Activated CD4-positive, alpha-beta memory T cell treated with anti-CD3 and anti-CD28 coated beads, Interleukin-2, amount 10 ng/mL, durations not matched to agents 7 days and 5 days (primary cell): Measurements from ENCODE around the gene ZNF521. TPM values are rescaled to one million over a fixed set of nuclear protein-coding genes. Genes with fewer than 3 reads are reported as not detected.

Source experiments
- CTCF ChIA-PET: fragments of 350-600 bp; sonication (Branson Sonifier 250); formaldehyde crosslinking; loops from one replicate; lab custom pipeline; 2021; ENCODE audit warnings: antibody characterized with exemption, inconsistent platforms; lab: Charles Lee
- POLR2A ChIA-PET: fragments of 350-600 bp; sonication (Branson Sonifier 250); formaldehyde crosslinking; loops from one replicate; lab custom pipeline; 2021; ENCODE audit warnings: antibody characterized with exemption; lab: Charles Lee
- DNase-seq: peaks from one replicate; pipeline ENCODE4 v3.0.0-alpha.2; 2020
- H3K27ac Mint-ChIP-seq: one replicate; pipeline ENCODE4 v1.8.0; 2021; ENCODE audit warnings: mild to moderate bottlenecking, mixed read lengths
- H3K27me3 Mint-ChIP-seq: one replicate; pipeline ENCODE4 v1.8.0; 2021; ENCODE audit warnings: mixed read lengths
- H3K36me3 Mint-ChIP-seq: one replicate; pipeline ENCODE4 v1.8.0; 2021; ENCODE audit warnings: low read depth, mixed read lengths
- H3K4me1 Mint-ChIP-seq: one replicate; pipeline ENCODE4 v1.8.0; 2021; ENCODE audit warnings: mixed read lengths
- H3K4me3 Mint-ChIP-seq: one replicate; pipeline ENCODE4 v1.8.0; 2021; ENCODE audit warnings: mild to moderate bottlenecking, mixed read lengths
- H3K9me3 Mint-ChIP-seq: one replicate; pipeline ENCODE4 v1.8.0; 2021; ENCODE audit warnings: mixed read lengths
- total RNA-seq, 2 experiments: library from RNA; stranded (reverse); gene quantifications; one replicate each; pipeline ENCODE4 v1.2.3, GENCODE V29; 2021

ZNF521 gene
- total RNA-seq, 2 experiments from 2014 or later: not detected

DNA sequence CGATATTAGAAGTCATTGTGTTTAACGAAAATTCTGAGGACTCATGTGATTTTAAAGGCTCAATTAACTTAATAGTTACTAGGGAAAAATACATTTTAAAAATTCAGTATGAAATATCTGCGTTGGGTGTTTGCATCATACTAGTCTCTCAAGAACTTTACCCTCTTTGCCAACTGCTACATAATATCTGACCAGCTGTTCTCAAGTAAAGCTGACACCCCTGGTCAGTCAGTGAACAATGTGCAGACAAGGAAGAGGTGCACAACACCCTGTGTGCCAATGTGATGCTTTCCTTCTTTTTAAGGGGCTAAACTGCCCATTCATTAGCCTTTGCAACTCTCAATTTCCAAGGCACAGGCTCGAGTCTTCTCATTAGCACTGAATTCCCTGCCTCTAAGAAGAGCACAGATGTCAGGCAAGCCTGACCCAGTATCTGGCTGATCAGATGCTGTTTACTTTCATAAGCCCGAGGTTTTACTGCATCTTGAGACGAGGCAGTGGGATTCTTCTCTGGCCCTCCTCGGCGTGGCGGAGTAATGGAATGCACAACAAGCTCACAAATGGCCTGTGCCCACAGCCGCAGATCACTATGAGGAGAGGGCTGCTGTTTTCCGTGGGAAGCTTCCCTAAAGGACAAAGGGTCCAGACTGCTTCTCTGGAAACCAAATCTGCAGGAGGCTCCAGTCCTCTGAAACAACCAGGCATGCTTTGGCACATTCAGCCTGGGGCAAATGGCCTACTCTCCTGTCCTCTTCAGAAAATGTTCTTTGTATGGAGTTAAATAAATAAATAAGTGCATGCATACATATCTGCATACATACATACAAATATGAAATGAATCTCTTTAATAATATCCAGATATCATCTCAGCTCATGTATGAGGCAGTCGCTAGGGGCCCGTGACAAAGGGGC, 240.3 kb downstream of the ZNF521 start:
- CTCF ChIA-PET: no interaction called here
- POLR2A ChIA-PET: no interaction called here
- no peak for DNase-seq
- no peaks in the 10 kb centered on the region for H3K9me3 Mint-ChIP-seq
- no peaks in the 10 kb centered on the region for H3K27me3 Mint-ChIP-seq
- no peak overlapping the region for H3K4me3 Mint-ChIP-seq
- no peaks in the 10 kb centered on the region for H3K4me1 Mint-ChIP-seq
- no peak overlapping the region for H3K27ac Mint-ChIP-seq
- no peaks in the 10 kb centered on the region for H3K36me3 Mint-ChIP-seq

GRCh38 chr18:25109484-25109883, 242.5 kb downstream of the ZNF521 start:
- DNase-seq: no peak
- no peaks in the 10 kb centered on the region for H3K4me1 Mint-ChIP-seq
- POLR2A ChIA-PET: no interaction called here
- H3K9me3 Mint-ChIP-seq: no peaks in the 10 kb centered on the region
- no peak overlapping the region for H3K4me3 Mint-ChIP-seq
- CTCF ChIA-PET: no interaction called here
- H3K36me3 Mint-ChIP-seq: no peaks in the 10 kb centered on the region
- H3K27ac Mint-ChIP-seq: no peak overlapping the region
- no peaks in the 10 kb centered on the region for H3K27me3 Mint-ChIP-seq

DNA sequence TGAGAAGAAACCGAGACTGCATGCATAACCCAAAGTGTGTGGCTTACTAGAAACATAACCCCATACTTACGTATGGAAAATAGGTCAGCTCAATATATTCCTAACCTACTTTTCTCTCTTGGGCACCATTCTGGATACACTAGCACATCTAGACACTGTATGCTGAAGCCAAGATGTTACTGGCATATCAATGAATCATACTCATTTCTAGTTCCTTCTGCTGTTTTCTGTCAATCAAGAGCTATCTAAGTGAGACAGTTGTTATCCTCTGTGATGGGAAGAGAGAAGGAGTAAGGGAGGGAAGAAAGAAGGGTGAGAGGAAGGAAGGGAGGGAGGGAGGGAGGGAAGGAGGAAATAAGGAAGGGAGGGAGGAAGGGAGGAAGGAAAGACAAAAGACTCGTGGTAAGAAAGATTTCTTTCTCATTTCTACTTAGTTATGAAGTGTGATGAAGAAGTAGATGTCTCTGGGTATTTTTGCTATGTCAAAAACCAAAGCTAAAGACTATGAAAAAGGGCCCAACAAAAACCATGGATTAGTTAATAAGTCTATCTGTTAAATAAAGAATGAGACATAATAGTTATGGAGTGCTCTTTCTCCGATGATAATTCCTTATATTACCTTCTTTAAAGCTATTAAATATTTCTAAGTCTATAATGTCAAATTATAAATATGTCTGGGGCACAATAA, 248.4 kb downstream of the ZNF521 start:
- Mint-ChIP-seq H3K4me3 (no peak overlapping the region), H3K9me3 (no peaks in the 10 kb centered on the region), H3K4me1 (no peaks in the 10 kb centered on the region), H3K27ac (no peak overlapping the region), H3K36me3 (no peaks in the 10 kb centered on the region), H3K27me3 (no peaks in the 10 kb centered on the region)
- POLR2A ChIA-PET: no interaction called here
- CTCF ChIA-PET: interaction anchor here (0.6 kb wide), 1 partner anchor 674 kb away, joined by 3 read pairs; no protein-coding TSS in a partner anchor
- DNase-seq: no peak

- Mint-ChIP-seq H3K27me3 (no peaks in the 10 kb centered on the region), H3K36me3 (no peaks in the 10 kb centered on the region), H3K9me3 (no peaks in the 10 kb centered on the region), H3K4me1 (no peaks in the 10 kb centered on the region), H3K27ac (no peak overlapping the region), H3K4me3 (no peak overlapping the region)
- no peak for DNase-seq
- ChIA-PET CTCF (no interaction called here), POLR2A (no interaction called here)
These were observed 249.3 kb downstream of the ZNF521 start for GRCh38 chr18:25102662-25103061.

DNA sequence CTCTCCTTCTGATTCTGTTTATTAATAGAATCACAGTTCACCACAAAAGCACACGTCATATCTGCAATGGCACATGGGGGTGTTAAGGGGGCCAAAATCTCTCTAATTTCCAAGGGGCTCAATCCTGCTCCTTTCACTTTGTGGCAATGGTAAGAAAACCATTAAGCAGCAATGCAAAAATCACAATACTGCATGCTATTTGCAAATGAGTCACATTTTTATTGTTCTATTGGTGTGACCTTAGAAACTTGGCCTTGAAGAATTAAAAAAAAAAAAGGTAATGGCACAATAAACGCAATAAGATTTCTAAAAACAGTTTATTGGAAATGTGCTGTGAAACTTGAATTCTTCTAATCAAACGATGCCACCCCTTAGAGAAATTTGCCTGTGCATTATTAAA, 251.5 kb downstream of the ZNF521 start:
- H3K27me3 Mint-ChIP-seq: no peaks in the 10 kb centered on the region
- no peaks in the 10 kb centered on the region for H3K36me3 Mint-ChIP-seq
- no peak for DNase-seq
- no peak overlapping the region for H3K4me3 Mint-ChIP-seq
- POLR2A ChIA-PET: no interaction called here
- H3K9me3 Mint-ChIP-seq: no peaks in the 10 kb centered on the region
- H3K27ac Mint-ChIP-seq: no peak overlapping the region
- no peaks in the 10 kb centered on the region for H3K4me1 Mint-ChIP-seq
- CTCF ChIA-PET: no interaction called here

DNA sequence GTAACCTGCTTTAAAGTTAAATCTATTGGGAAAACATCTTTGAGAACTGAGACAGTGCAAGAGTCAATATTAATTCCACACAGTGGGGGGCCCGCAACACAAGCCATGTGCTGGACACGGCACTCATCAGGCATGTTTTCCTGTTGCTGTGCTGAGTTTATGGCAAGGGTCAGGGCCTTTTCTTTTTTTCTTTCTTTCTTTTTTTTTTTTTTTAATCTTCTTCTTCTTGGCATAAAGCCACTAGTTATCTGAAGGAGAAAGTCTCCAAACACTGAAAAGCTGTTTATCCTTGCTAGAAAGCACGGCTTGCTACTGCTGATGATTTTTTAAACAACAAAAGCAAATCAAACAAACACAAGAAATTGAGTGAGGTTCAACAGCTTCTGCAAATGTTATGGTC, 252.1 kb downstream of the ZNF521 start:
- no peaks in the 10 kb centered on the region for H3K27me3 Mint-ChIP-seq

GRCh38 chr18:25097569-25098056, 254.4 kb downstream of the ZNF521 start:
- H3K4me1 Mint-ChIP-seq: no peaks in the 10 kb centered on the region

More for the DNA sequence above, 252.1 kb downstream of the ZNF521 start:
- no peak overlapping the region for H3K4me3 Mint-ChIP-seq
- ChIA-PET POLR2A (no interaction called here), CTCF (no interaction called here)
- H3K4me1 Mint-ChIP-seq: no peaks in the 10 kb centered on the region
- no peak overlapping the region for H3K27ac Mint-ChIP-seq
- no peaks in the 10 kb centered on the region for H3K36me3 Mint-ChIP-seq
- no peaks in the 10 kb centered on the region for H3K9me3 Mint-ChIP-seq
- no peak for DNase-seq

DNA sequence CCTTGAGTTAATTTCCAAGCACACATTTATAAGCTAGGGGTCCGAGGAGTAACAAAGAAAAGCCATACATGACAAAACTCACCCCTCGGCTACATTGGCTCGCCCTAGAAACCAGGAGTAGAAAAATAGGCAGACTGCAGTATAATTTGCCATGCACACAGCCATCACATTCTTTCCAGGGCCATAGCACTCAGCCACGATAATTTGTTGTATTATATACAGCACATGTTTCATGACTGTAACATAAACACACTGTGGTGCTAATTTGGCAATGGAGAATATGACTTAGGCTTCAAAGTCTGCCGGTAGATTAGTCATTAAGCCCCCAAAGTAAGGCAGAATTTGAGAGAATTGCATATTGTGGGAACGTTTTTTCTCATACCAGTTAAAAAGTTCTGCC, 254.9 kb downstream of the ZNF521 start:
- H3K36me3 Mint-ChIP-seq: no peaks in the 10 kb centered on the region
- H3K9me3 Mint-ChIP-seq: no peaks in the 10 kb centered on the region
- H3K4me3 Mint-ChIP-seq: no peak overlapping the region
- H3K27me3 Mint-ChIP-seq: no peaks in the 10 kb centered on the region
- H3K4me1 Mint-ChIP-seq: no peaks in the 10 kb centered on the region
- no peak for DNase-seq
- ChIA-PET CTCF (no interaction called here), POLR2A (no interaction called here)
- no peak overlapping the region for H3K27ac Mint-ChIP-seq

More at GRCh38 chr18:25097569-25098056, 254.4 kb downstream of the ZNF521 start:
- no peak for DNase-seq
- ChIA-PET CTCF (no interaction called here), POLR2A (no interaction called here)
- Mint-ChIP-seq H3K36me3 (no peaks in the 10 kb centered on the region), H3K4me3 (no peak overlapping the region), H3K27me3 (no peaks in the 10 kb centered on the region), H3K27ac (no peak overlapping the region), H3K9me3 (no peaks in the 10 kb centered on the region)

GRCh38 chr18:25093141-25093540, 258.8 kb downstream of the ZNF521 start:
- POLR2A ChIA-PET: no interaction called here
- Mint-ChIP-seq H3K4me3 (no peak overlapping the region), H3K4me1 (no peaks in the 10 kb centered on the region), H3K36me3 (no peaks in the 10 kb centered on the region), H3K27ac (no peak overlapping the region), H3K9me3 (no peaks in the 10 kb centered on the region), H3K27me3 (no peaks in the 10 kb centered on the region)
- CTCF ChIA-PET: no interaction called here
- DNase-seq: no peak

DNA sequence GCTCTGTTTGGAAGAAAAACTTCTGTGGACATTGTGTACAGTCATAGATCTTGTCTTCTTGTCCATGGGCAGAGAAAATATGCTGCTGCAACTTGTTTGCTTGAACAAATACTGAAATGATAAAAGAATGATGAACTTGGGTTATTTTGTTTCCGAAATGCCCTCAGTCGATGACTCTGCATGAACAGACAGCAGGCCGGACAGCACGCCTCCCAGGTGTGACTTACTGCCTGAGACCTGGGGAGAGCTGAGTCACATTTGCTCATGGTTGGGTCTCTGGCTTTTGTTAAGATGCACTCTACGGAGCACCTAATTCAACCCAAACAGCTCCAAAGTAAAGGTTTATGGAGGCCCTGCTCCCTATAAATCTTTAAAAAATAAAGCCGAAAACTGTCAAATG, 262.5 kb downstream of the ZNF521 start:
- H3K27me3 Mint-ChIP-seq: no peaks in the 10 kb centered on the region
- H3K27ac Mint-ChIP-seq: no peak overlapping the region
- DNase-seq: no peak
- H3K4me1 Mint-ChIP-seq: no peaks in the 10 kb centered on the region
- no peaks in the 10 kb centered on the region for H3K36me3 Mint-ChIP-seq
- no peak overlapping the region for H3K4me3 Mint-ChIP-seq
- CTCF ChIA-PET: no interaction called here
- POLR2A ChIA-PET: no interaction called here
- H3K9me3 Mint-ChIP-seq: no peaks in the 10 kb centered on the region

DNA sequence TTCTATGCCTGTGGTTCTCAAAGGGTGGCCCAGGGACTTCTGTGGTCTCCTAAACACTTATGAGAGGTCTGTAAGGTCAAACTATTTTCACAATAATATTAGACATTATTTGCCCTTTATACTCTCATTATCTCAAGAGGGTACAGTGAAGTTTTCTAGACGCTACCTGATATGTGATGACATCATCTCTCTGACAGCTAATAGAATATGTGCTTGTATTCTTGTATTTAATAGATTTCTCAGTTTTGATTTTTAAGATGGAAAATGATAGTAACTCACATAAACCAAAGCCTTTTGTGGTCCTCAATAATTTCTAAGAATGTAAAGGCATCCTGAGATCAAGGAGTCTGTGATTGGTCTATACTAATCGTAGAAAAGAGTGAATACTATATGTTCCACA, 265.1 kb downstream of the ZNF521 start:
- POLR2A ChIA-PET: no interaction called here
- Mint-ChIP-seq H3K9me3 (no peaks in the 10 kb centered on the region), H3K4me3 (no peak overlapping the region), H3K4me1 (no peaks in the 10 kb centered on the region), H3K27me3 (no peaks in the 10 kb centered on the region), H3K36me3 (no peaks in the 10 kb centered on the region), H3K27ac (no peak overlapping the region)
- CTCF ChIA-PET: no interaction called here
- no peak for DNase-seq

DNA sequence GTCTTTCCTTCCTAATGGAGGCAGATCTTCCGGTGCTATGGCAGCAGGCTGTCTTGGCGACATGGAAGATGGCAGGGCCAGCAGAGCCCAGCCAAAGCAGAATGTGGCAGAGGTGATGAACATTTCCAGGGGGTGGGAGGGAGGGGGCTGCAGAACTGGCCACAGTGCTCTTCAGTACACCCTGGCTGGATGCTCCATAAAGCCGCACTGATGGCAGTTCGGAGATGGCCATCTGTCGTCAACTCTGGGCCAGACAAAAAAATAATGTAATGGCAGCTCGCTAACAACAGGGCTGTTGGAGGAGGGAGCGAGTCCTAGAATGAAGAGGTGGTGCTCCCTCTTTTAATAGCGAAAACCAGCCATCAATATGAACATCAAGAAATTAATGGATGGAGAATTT, 271.0 kb downstream of the ZNF521 start:
- no peak overlapping the region for H3K4me3 Mint-ChIP-seq
- H3K36me3 Mint-ChIP-seq: no peaks in the 10 kb centered on the region
- H3K9me3 Mint-ChIP-seq: peaks cover 3% of the 10 kb centered on the region
- POLR2A ChIA-PET: no interaction called here
- H3K27ac Mint-ChIP-seq: no peak overlapping the region
- CTCF ChIA-PET: no interaction called here
- DNase-seq: no peak
- no peaks in the 10 kb centered on the region for H3K4me1 Mint-ChIP-seq
- no peaks in the 10 kb centered on the region for H3K27me3 Mint-ChIP-seq

- POLR2A ChIA-PET: no interaction called here
- H3K4me3 Mint-ChIP-seq: no peak overlapping the region
- CTCF ChIA-PET: no interaction called here
- no peaks in the 10 kb centered on the region for H3K4me1 Mint-ChIP-seq
- no peaks in the 10 kb centered on the region for H3K27me3 Mint-ChIP-seq
- H3K9me3 Mint-ChIP-seq: peaks cover 3% of the 10 kb centered on the region
- no peak for DNase-seq
- no peak overlapping the region for H3K27ac Mint-ChIP-seq
- H3K36me3 Mint-ChIP-seq: no peaks in the 10 kb centered on the region
These were observed 271.8 kb downstream of the ZNF521 start for GRCh38 chr18:25080211-25080610.
